Peyer's patch (tissue), 4 donors: ENCODE results near the gene ADGRG1. TPM values are rescaled to one million over a fixed set of nuclear protein-coding genes. Genes with fewer than 3 reads are reported as not detected.

Experiments
- DNase-seq, 3 donors: peaks; one replicate each; pipeline ENCODE4 v3.0.0-alpha.2; 2017 to 2019
- H3K27ac ChIP-seq, 4 donors: fragments of 200-600 bp; sonication (generic); one replicate each; pipeline ENCODE4 v1.5.1; 2016 to 2019
- H3K27me3 ChIP-seq, 2 donors: fragments of 200-600 bp; sonication (generic); one replicate each; pipeline ENCODE4 v1.5.1; 2019
- H3K36me3 ChIP-seq, 3 donors: fragments of 200-600 bp; sonication (generic); one replicate each; pipeline ENCODE4 v1.5.1; 2016 to 2019
- H3K4me1 ChIP-seq, 4 donors: fragments of 200-600 bp; sonication (generic); one replicate each; pipeline ENCODE4 v1.5.1; 2016 to 2019
- H3K4me3 ChIP-seq, 4 donors: fragments of 200-600 bp; sonication (generic); 1 replicate in 3 of 4; 2 replicates in 1 of 4; pipeline ENCODE4 v1.5.1; 2016 to 2019; ENCODE audit warnings: mild to moderate bottlenecking in 1 of 4
- H3K9me3 ChIP-seq, 4 donors: fragments of 200-600 bp; sonication (generic); one replicate each; pipeline ENCODE4 v1.5.1; 2016 to 2019; ENCODE audit warnings: mild to moderate bottlenecking in 1 of 4
- POLR2A ChIP-seq, 2 donors: fragments of 450-650 bp; IDR thresholded peaks; one replicate each; pipeline ENCODE4 v1.5.1; 2017; ENCODE audit warnings: antibody characterized with exemption in 2 of 2, mild to moderate bottlenecking in 2 of 2, moderate library complexity in 2 of 2
- total RNA-seq, 4 donors: library from RNA; depleted of rRNA; stranded (reverse); fragments of >200 nt; gene quantifications; one replicate each; pipeline ENCODE4 v1.1.0, GENCODE V29; 2016
- TF ChIP-seq, protein P1 (sequence below), 6 experiments: fragments of 450-650 bp in 4 of 6; fragments of 200-600 bp in 2 of 6; sonication (generic) in 1 of 6; IDR thresholded peaks; one replicate each; pipeline ENCODE4 v1.5.1; 2017 to 2019; ENCODE audit warnings: antibody characterized with exemption in 6 of 6, mild to moderate bottlenecking in 3 of 6, moderate library complexity in 1 of 6

Gene ADGRG1
- total RNA-seq, 4 donors from 2014 or later: 12.8 to 50.3 (median 34.7) TPM

DNA sequence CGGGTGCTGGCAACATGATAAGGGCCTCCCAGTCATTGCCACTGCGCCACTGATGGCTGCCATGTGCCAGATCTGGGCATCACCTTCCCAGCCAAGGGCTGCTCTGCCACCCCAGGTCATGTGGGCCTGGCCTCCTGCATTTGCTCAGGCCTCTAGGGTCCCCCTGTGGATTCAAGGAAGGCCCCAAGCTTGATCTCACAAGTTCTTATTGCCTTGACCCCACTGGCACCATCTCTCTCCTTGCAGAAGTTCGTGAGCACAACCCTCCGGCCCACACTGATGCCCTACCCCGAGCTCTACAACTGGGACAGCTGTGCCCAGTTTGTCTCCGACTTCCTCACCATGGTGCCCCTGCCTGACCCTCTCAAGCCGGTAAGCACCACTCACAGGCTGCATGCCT is 71.5 kb downstream of the ADGRG1 start:
- Histone ChIP-seq H3K4me1 (no peaks in the 10 kb centered on the region), H3K27me3 (no peaks in the 10 kb centered on the region), H3K36me3 (no peaks in the 10 kb centered on the region), H3K27ac (no peak overlapping the region), H3K4me3 (no peak overlapping the region), H3K9me3 (no peaks in the 10 kb centered on the region)
- TF ChIP-seq POLR2A (IDR thresholded peaks at IDR 0.05): no peak
- no peak for DNase-seq

DNA sequence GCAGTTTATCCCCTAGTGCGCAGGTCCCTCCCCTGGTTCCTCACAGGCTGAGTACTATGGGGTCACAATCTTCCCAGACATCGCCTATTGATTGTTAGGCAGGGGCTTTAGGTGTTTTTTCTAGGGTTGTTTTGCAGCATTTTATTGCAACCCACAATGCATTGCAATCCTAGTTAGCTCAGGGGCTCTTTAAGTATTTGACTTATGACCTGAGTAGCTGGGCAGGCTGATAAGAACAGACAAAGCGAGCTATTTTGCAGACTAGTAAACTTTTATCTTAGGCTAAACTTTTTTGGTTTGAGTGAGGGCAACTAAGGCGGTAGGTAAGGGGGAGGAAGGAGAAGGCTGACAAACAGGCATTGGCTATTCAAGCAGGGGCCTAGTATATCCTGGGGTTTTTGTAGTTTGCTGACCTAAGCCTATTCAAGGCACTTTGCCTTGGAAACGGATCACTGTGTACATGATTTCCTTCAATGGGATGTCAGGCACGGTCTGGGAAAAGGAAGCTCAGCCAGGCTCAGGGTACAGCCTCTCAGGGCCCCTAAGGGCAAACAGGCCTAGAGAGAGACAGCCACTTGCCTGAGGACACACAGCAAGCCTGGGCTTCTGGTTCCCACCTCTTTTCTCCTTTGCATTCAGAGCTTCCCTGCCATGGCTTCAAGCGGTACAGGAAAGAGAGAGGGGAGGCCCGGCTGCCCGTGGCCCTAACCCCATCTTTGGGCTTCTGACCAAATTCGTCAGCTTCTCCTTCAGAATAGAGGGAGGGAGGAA is 72.5 kb downstream of the ADGRG1 start:
- Histone ChIP-seq H3K9me3 (no peaks in the 10 kb centered on the region), H3K27me3 (no peaks in the 10 kb centered on the region), H3K27ac (no peak overlapping the region), H3K36me3 (no peaks in the 10 kb centered on the region), H3K4me1 (no peaks in the 10 kb centered on the region), H3K4me3 (no peak overlapping the region)
- DNase-seq: peak in 1 of 3 donors; percentile 9
- TF ChIP-seq POLR2A (IDR thresholded peaks at IDR 0.05): no peak
- TF ChIP-seq, protein P1, sequence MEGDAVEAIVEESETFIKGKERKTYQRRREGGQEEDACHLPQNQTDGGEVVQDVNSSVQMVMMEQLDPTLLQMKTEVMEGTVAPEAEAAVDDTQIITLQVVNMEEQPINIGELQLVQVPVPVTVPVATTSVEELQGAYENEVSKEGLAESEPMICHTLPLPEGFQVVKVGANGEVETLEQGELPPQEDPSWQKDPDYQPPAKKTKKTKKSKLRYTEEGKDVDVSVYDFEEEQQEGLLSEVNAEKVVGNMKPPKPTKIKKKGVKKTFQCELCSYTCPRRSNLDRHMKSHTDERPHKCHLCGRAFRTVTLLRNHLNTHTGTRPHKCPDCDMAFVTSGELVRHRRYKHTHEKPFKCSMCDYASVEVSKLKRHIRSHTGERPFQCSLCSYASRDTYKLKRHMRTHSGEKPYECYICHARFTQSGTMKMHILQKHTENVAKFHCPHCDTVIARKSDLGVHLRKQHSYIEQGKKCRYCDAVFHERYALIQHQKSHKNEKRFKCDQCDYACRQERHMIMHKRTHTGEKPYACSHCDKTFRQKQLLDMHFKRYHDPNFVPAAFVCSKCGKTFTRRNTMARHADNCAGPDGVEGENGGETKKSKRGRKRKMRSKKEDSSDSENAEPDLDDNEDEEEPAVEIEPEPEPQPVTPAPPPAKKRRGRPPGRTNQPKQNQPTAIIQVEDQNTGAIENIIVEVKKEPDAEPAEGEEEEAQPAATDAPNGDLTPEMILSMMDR (IDR thresholded peaks at IDR 0.05): no peak

DNA sequence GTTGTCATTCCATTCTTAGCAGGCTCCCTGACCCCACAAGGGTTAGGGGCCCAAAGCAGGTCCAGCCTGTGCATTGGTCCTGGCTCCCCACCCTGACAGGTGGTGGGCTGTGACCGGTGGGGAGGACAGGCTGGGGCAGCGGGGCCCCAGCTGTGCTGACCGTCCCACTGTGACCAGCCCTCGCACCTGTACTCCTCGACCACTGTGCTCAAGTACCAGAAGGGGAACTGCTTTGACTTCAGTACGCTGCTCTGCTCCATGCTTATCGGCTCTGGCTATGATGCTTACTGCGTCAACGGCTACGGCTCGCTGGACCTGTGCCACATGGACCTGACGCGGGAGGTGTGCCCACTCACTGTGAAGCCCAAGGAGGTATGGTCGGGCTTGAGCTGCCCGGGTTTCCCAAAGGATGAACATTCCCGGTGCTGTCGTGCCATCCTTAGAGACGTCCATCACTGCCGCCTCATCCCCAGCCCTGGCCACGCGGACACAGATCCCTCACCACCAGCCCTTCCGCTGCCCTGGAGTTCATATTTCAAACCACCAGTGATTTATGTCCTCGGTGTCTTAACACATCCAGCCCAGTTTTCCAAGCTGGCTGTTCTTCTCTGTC is 73.4 kb downstream of the ADGRG1 start:
- peak in 1 of 3 donors; percentile 41 for DNase-seq
- no peak overlapping the region for H3K4me3 ChIP-seq

DNA sequence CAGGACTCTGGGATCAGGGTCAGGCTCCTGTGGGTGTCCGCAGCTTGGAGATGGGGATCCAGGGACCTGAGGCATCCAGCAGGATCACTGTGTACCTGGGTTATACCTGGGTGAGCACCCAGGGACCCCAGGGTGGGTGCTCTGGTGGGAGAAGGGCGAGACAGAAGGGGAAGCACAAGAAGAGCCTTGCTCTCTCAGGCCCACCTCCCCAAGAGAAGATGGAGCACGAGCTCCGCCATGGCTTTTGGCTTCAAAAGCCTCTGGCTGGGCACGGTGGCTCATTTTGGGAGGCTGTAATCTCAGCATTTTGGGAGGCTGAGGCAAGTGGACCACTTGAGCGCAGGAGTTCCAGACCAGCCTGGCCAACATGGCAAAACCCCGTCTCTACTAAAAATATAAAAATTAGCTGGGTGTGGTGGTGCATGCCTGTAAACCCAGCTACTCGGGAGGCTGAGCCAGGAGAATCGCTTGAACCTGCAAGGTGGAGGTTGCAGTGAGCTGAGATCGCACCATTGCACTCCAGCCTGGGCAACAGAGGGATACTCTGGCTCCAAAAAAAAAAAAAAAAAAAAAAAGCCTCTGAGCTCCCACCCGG is 75.1 kb downstream of the ADGRG1 start:
- Histone ChIP-seq H3K36me3 (no peaks in the 10 kb centered on the region), H3K27ac (no peak overlapping the region), H3K27me3 (no peaks in the 10 kb centered on the region), H3K9me3 (no peaks in the 10 kb centered on the region), H3K4me1 (no peaks in the 10 kb centered on the region), H3K4me3 (no peak overlapping the region)
- TF ChIP-seq, protein P1 (IDR thresholded peaks at IDR 0.05): no peak
- TF ChIP-seq POLR2A (IDR thresholded peaks at IDR 0.05): no peak
- peak in 1 of 3 donors; percentile 15 for DNase-seq

More for the DNA sequence above, 73.4 kb downstream of the ADGRG1 start:
- H3K9me3 ChIP-seq: no peaks in the 10 kb centered on the region
- TF ChIP-seq, protein P1 (IDR thresholded peaks at IDR 0.05): no peak
- TF ChIP-seq POLR2A (IDR thresholded peaks at IDR 0.05): no peak
- H3K27me3 ChIP-seq: no peaks in the 10 kb centered on the region
- no peaks in the 10 kb centered on the region for H3K36me3 ChIP-seq
- H3K27ac ChIP-seq: no peak overlapping the region
- no peaks in the 10 kb centered on the region for H3K4me1 ChIP-seq

DNA sequence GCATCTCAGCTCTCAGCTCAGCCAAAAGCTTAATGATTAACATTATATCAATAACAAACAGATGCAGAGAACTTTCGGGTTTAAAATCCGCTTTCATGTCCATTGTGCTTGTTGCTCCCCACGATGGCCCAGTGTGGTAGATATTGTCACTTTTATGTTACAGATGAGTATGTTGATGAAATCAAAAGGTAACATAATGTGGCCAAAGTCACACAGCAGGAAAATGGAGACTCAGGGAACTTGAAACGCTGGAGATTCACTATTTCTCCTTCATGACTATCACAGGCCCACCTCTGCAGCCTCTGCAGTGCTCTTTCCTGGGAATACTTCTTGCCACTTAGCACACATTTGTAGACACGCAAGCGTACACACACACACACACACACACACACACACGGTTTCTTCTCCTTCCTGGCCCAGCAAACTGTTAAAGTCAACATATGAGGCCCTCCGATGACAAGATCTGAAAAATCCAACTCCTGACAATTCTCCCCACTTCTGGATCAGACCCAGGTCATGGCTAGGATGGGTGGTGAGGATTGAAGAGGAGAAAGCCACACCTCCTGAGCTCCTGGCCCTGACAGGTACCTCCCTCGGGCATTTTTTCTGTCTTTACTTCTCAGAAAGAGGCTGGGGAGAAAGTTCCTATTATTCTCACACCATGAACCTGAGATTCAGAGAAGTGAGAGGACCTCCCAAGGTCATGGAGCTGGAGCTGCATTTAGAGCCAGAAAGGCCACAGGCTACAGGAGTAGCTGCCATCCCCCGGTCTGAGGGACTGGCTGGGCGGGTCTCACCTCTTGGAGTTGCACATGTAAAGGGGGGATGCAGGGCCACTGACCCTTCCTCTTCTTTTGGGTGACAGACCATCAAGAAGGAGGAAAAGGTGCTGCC is 75.8 kb downstream of the ADGRG1 start:
- H3K36me3 ChIP-seq: no peaks in the 10 kb centered on the region
- DNase-seq: peak in 1 of 3 donors; percentile 23
- TF ChIP-seq, protein P1 (IDR thresholded peaks at IDR 0.05): no peak
- TF ChIP-seq POLR2A (IDR thresholded peaks at IDR 0.05): no peak
- no peak overlapping the region for H3K4me3 ChIP-seq
- H3K4me1 ChIP-seq: no peaks in the 10 kb centered on the region
- no peak overlapping the region for H3K27ac ChIP-seq
- H3K27me3 ChIP-seq: no peaks in the 10 kb centered on the region
- H3K9me3 ChIP-seq: no peaks in the 10 kb centered on the region
